Astrocyte (in vitro differentiated cells and primary cell): ENCODE results near the gene MARCHF9. TPM values are rescaled to one million over a fixed set of nuclear protein-coding genes. Genes with fewer than 3 reads are reported as not detected.

Experiments
- DNase-seq: peaks from one replicate; pipeline ENCODE4 v3.0.0-alpha.2; 2010; ENCODE audit warnings: low read depth
- FAIRE-seq: peaks from 2 replicates; lab custom pipeline; 2011; peaks lifted over from hg19 to GRCh38; lab: Jason Lieb, UNC
- H2AFZ ChIP-seq: 2 replicates; pipeline ENCODE4 v1.6.0; 2012; ENCODE audit warnings: low read depth, low read length, inconsistent platforms
- H3K27ac ChIP-seq: 2 replicates; pipeline ENCODE4 v1.5.1; 2011; ENCODE audit warnings: low read depth, low read length, inconsistent platforms
- H3K27me3 ChIP-seq: 2 replicates; pipeline ENCODE4 v1.6.0; 2011; ENCODE audit warnings: low read length, inconsistent platforms; ENCODE audit not compliant: insufficient read depth
- H3K36me3 ChIP-seq: 2 replicates; pipeline ENCODE4 v1.5.1; 2011; ENCODE audit warnings: low read length, inconsistent platforms; ENCODE audit not compliant: insufficient read depth
- H3K4me1 ChIP-seq: 2 replicates; pipeline ENCODE4 v1.5.1; 2011; ENCODE audit warnings: low read length, inconsistent platforms; ENCODE audit not compliant: insufficient read depth
- H3K4me2 ChIP-seq: 2 replicates; pipeline ENCODE4 v1.6.0; 2012; ENCODE audit warnings: low read length, inconsistent platforms
- H3K4me3 ChIP-seq: 2 replicates; pipeline ENCODE4 v1.5.1; 2011; ENCODE audit warnings: low read depth, mild to moderate bottlenecking, low read length, inconsistent platforms; ENCODE audit not compliant: insufficient read depth
- H3K79me2 ChIP-seq: 2 replicates; pipeline ENCODE4 v1.6.0; 2012; ENCODE audit warnings: mild to moderate bottlenecking, low read length, inconsistent platforms; ENCODE audit not compliant: insufficient read depth
- H3K9ac ChIP-seq: 2 replicates; pipeline ENCODE4 v1.6.0; 2012; ENCODE audit warnings: mild to moderate bottlenecking, low read length, inconsistent platforms
- H3K9me3 ChIP-seq: 2 replicates; pipeline ENCODE4 v1.5.1; 2012; ENCODE audit warnings: low read depth, mild to moderate bottlenecking, low read length, inconsistent platforms; ENCODE audit not compliant: insufficient read depth
- H4K20me1 ChIP-seq: 2 replicates; pipeline ENCODE4 v1.6.0; 2012; ENCODE audit warnings: low read length, inconsistent platforms; ENCODE audit not compliant: insufficient read depth
- H3K27ac Mint-ChIP-seq: one replicate; pipeline ENCODE4 v1.8.0; 2021; ENCODE audit warnings: mild to moderate bottlenecking, mixed read lengths; ENCODE audit not compliant: unreplicated experiment
- H3K27me3 Mint-ChIP-seq: one replicate; pipeline ENCODE4 v1.8.0; 2021; ENCODE audit warnings: low read depth, mixed read lengths; ENCODE audit not compliant: unreplicated experiment
- H3K36me3 Mint-ChIP-seq: one replicate; pipeline ENCODE4 v1.8.0; 2021; ENCODE audit warnings: low read depth, mixed read lengths; ENCODE audit not compliant: unreplicated experiment
- H3K4me1 Mint-ChIP-seq: one replicate; pipeline ENCODE4 v1.8.0; 2021; ENCODE audit warnings: low read depth, mixed read lengths; ENCODE audit not compliant: unreplicated experiment
- H3K4me3 Mint-ChIP-seq: one replicate; pipeline ENCODE4 v1.8.0; 2021; ENCODE audit warnings: mild to moderate bottlenecking, moderate library complexity, mixed read lengths; ENCODE audit not compliant: unreplicated experiment
- H3K9me3 Mint-ChIP-seq: one replicate; pipeline ENCODE4 v1.8.0; 2021; ENCODE audit warnings: mild to moderate bottlenecking, mixed read lengths; ENCODE audit not compliant: unreplicated experiment
- CTCF ChIP-seq: IDR thresholded peaks from 2 replicates; pipeline ENCODE4 v1.5.1; 2011; ENCODE audit warnings: low read depth, mild to moderate bottlenecking, inconsistent platforms, low read length, moderate library complexity; ENCODE audit not compliant: insufficient read depth
- EZH2 ChIP-seq: IDR thresholded peaks from 2 replicates; pipeline ENCODE4 v1.6.1; 2012; ENCODE audit warnings: mild to moderate bottlenecking, low read length, inconsistent platforms; ENCODE audit not compliant: insufficient read depth
- total RNA-seq: library from RNA; stranded (reverse); gene quantifications from 2 replicates; pipeline ENCODE4 v1.2.1, GENCODE V29; 2021

Gene MARCHF9
- total RNA-seq, 1 donor from 2014 or later = 13.0 TPM

- H3K9me3 Mint-ChIP-seq = no peaks in the 10 kb centered on the region
- H3K4me1 Mint-ChIP-seq = no peaks in the 10 kb centered on the region
- Histone ChIP-seq H3K79me2 (no peaks in the 10 kb centered on the region), H3K4me2 (no peak overlapping the region), H3K4me3 (no peak overlapping the region), H4K20me1 (no peaks in the 10 kb centered on the region), H3K27ac (no peak overlapping the region), H3K4me1 (no peaks in the 10 kb centered on the region), H3K27me3 (no peaks in the 10 kb centered on the region), H3K9ac (no peak overlapping the region), H3K36me3 (peaks cover 16% of the 10 kb centered on the region), H2AFZ (no peak overlapping the region), H3K9me3 (no peaks in the 10 kb centered on the region)
- no peaks in the 10 kb centered on the region for H3K27me3 Mint-ChIP-seq
- FAIRE-seq (no peak), DNase-seq (no peak)
- H3K36me3 Mint-ChIP-seq = peaks cover 18% of the 10 kb centered on the region
- no peak for TF ChIP-seq CTCF
- no peak for TF ChIP-seq EZH2
- no peak overlapping the region for H3K27ac Mint-ChIP-seq
- no peak overlapping the region for H3K4me3 Mint-ChIP-seq
These were observed 47.7 kb downstream of the MARCHF9 start for GRCh38 chr12:57802607-57803006.

DNA sequence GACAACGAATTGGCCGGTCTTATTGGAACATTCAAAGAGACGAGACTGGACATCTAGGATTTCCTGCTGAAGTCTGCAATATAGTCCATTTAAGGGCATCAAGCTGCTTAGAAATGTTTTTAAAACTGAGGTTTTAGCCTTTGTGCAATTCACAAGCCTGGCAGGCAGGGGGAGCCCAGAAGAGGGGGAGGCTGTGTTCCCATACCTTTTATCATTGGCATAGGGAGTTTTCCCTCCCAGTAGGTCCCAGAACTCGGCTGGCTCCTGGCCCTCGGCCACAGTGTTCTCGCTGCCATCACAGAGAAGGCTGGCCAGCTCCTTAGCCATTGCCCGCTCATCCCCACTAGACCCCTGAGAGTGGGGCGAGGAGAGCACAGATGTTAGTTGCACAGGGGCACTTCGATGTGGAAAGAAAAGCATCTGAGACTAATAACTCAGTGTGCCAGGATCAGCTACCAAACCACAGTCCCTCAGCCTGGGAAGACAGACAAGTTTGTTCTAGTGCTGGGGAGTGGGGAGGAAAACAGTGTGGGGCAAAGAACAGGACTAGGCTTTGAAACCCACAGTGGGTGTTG is 48.5 kb downstream of the MARCHF9 start:
- Histone ChIP-seq H3K9me3 (no peaks in the 10 kb centered on the region), H3K9ac (no peak overlapping the region), H4K20me1 (no peaks in the 10 kb centered on the region), H3K4me1 (no peaks in the 10 kb centered on the region), H3K79me2 (no peaks in the 10 kb centered on the region), H3K4me3 (no peak overlapping the region), H3K27ac (no peak overlapping the region), H3K4me2 (no peak overlapping the region), H2AFZ (no peak overlapping the region), H3K27me3 (no peaks in the 10 kb centered on the region), H3K36me3 (peaks cover 23% of the 10 kb centered on the region)
- Mint-ChIP-seq H3K27ac (no peak overlapping the region), H3K36me3 (peaks cover 20% of the 10 kb centered on the region), H3K27me3 (no peaks in the 10 kb centered on the region), H3K4me1 (no peaks in the 10 kb centered on the region), H3K9me3 (no peaks in the 10 kb centered on the region), H3K4me3 (no peak overlapping the region)
- FAIRE-seq = peak; percentile 34
- no peak for DNase-seq
- peak; percentile 80 for TF ChIP-seq CTCF
- TF ChIP-seq EZH2 = no peak

DNA sequence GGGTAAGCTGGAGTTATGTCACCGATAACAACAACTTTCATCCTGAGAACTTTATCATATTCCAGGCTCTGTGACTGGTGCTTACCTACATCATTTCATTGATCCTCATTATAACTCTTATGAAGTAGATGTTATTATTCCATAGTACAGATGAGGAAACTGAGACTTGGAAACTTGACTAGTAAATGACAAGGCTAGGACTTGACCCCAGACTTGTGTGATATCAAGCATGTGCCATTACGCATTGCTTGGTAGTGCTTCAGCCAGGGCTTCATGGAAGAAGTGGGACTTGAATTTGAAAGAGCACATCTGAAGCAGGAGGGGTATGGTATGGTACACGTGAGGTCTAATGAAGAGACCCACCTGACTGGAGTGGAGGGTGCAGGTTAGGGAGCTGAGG is 51.8 kb downstream of the MARCHF9 start:
- Histone ChIP-seq H4K20me1 (no peaks in the 10 kb centered on the region), H3K9ac (no peak overlapping the region), H3K4me3 (no peak overlapping the region), H3K36me3 (peaks cover 15% of the 10 kb centered on the region), H3K4me2 (no peak overlapping the region), H3K4me1 (peaks cover 9% of the 10 kb centered on the region), H3K9me3 (no peaks in the 10 kb centered on the region), H3K27me3 (no peaks in the 10 kb centered on the region), H3K27ac (no peak overlapping the region), H2AFZ (no peak overlapping the region), H3K79me2 (no peaks in the 10 kb centered on the region)
- H3K4me1 Mint-ChIP-seq = peaks cover 4% of the 10 kb centered on the region
- H3K27me3 Mint-ChIP-seq = no peaks in the 10 kb centered on the region
- H3K9me3 Mint-ChIP-seq = no peaks in the 10 kb centered on the region
- no peak for FAIRE-seq
- H3K4me3 Mint-ChIP-seq = no peak overlapping the region
- DNase-seq = no peak
- TF ChIP-seq CTCF = no peak
- H3K27ac Mint-ChIP-seq = no peak overlapping the region
- peaks cover 29% of the 10 kb centered on the region for H3K36me3 Mint-ChIP-seq
